GM12864 (cell line): ENCODE measurements around the gene SUSD6.
A peak's percentile ranks its signal among the peaks of the same experiment; 100 is the strongest.

Experiments
- DNase-seq: peaks from one replicate; pipeline ENCODE4 v3.0.0-alpha.2; 2011; ENCODE audit warnings: low read depth
- H3K4me3 ChIP-seq: 2 replicates; pipeline ENCODE4 v1.5.1; 2011; ENCODE audit warnings: mild to moderate bottlenecking, low read depth, low read length, control low read depth
- TF ChIP-seq, protein P1 (sequence below): IDR thresholded peaks from 2 replicates; pipeline ENCODE4 v1.5.1; 2011; ENCODE audit warnings: low read depth, mild to moderate bottlenecking, moderate library complexity, low read length, control low read depth, inconsistent platforms; ENCODE audit errors: missing control alignments

Gene SUSD6

DNA sequence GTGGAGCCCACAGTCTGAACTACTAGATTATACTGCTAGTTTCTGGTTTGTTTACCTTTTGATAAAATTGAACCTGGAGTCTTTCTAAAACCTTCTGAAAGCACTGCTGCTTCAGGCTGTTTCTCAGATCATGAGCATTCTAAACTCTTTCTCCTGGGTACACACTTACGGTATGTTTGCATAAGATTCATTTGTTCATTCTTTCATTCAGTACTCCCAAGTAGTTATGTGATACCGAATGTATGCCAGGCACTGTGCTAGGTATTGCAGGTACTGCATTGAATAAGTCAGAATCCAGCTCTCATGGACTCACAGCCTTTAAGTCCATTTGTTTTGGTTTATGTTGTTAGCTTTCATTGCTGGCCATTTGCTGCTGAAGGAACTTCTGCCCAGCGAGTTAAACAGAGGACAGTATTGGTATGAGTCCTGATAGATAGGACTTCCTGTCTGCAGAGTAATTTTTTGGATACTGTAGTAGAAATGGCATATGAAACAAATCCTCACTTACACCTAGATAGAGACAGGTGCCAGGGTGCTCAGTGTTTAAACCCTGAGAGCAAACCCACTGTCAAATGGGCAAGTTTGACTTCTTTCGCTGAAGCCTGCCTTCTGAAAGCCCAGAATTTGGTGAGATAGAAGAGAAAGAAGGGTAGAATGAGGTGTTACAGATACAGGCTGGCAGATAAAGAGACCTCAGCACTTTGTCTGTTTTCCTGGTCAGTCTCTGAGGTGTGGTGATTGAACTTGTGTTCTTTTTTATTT, 2.1 kb downstream of the SUSD6 start:
- no peak for DNase-seq
- TF ChIP-seq, protein P1, sequence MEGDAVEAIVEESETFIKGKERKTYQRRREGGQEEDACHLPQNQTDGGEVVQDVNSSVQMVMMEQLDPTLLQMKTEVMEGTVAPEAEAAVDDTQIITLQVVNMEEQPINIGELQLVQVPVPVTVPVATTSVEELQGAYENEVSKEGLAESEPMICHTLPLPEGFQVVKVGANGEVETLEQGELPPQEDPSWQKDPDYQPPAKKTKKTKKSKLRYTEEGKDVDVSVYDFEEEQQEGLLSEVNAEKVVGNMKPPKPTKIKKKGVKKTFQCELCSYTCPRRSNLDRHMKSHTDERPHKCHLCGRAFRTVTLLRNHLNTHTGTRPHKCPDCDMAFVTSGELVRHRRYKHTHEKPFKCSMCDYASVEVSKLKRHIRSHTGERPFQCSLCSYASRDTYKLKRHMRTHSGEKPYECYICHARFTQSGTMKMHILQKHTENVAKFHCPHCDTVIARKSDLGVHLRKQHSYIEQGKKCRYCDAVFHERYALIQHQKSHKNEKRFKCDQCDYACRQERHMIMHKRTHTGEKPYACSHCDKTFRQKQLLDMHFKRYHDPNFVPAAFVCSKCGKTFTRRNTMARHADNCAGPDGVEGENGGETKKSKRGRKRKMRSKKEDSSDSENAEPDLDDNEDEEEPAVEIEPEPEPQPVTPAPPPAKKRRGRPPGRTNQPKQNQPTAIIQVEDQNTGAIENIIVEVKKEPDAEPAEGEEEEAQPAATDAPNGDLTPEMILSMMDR = no peak
- peak overlapping the region; percentile 64 for H3K4me3 ChIP-seq

DNA sequence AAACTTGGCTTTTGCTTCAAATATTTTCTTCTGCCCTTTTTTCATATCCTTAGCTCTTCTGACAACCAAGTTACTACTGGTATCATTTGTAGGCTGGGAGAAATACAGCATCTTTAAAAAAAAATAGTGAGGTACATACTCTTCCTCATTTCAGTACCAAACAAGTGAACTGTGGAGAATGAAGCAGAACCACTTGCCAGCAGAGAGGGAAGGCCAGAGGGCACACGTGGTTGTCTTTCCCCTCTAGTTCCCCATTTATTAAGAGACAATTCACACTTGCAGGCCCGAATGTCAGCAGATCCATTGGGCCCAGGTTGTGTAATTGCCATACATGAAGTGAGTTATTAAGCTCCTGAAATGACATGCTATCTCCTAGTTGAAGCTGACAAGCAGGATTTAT, 3.2 kb downstream of the SUSD6 start:
- peak overlapping the region; percentile 4; the same call in 1 of the 2 replicates for H3K4me3 ChIP-seq
- no peak for DNase-seq
- TF ChIP-seq, protein P1 = no peak

DNA sequence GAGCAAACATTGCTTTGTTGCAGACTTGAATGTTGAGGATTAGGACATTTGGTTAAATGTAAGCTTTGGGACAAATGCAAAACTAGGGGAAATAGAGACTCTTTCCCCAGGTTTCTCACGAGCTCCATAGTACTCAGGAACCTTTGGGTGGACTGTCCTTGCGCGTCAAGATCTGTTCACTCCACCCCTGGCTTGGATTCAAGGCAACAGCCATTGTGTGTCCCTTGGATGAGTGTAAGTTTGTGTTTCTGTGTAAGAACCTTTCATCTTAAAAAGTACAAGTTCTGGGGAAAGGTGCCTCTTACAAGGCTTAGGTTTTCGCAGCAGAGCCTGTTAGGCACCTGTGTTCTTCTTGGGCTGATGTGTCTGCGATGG, 3.7 kb downstream of the SUSD6 start:
- peak overlapping the region; percentile 6 for H3K4me3 ChIP-seq
- TF ChIP-seq, protein P1 = no peak
- DNase-seq = no peak

DNA sequence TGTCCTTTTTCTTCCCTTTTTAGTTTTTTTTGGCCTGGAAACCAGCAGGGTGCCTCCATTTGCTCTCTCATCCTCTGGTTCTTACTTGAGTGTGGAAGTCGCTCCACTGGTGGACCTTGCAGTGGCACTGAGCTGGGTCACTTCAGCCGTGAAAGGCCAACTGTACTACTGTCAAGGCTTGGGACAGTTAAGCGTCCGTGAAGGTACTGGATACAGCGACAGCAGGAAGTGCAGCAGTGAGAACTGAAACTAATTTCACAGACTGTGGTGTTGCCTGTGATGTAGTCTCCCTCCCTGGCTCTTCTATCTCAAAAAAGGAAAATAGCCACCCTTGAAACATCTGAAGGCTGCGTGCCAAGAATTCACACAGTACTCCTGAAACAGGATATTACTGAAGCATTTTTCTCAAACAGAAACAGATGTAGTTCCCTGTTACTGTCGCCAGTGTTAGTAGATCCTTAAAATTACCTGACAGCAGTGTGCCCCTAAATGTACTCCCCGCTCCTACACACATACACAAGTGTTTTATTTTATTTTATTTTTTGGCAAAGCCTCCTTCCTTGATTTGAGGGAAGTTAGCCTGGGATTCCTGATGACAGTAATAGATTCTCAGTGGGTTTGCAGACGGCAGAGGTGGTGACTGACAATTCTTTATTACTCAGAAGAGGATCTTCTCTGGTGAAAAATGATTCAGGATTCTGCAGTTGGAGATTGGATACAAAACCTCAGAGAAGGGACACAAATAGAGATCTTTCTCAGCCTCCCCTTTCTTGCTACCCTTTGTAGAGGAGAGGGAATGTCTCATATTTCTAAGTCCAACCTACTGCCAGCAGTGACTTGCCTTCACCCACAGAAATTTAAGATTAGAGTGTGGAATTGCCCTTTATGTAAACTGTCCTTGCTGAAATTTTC, 4.4 kb downstream of the SUSD6 start:
- peak overlapping the region; percentile 43 for H3K4me3 ChIP-seq
- TF ChIP-seq, protein P1 = no peak
- peak; percentile 92 for DNase-seq

DNA sequence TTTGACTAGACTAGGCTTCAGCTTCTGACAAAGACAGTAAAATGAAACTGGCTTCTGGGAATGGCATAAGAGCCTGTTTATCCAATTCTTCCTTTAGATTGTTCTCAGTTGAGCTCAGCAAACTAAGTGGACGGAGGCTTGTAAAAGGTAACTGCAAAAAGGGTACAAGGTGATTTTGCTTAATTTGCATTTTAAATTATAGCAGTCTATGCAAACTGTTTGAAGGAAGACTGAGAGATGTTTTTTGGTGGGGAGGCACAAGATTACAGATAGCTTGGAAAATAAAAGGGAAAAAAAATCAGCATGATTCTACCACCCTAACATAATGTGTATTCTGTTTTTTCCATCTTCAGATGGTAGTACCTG, 5.0 kb downstream of the SUSD6 start:
- H3K4me3 ChIP-seq = peak overlapping the region; percentile 43; the same call in 1 of the 2 replicates
- TF ChIP-seq, protein P1 = no peak
- no peak for DNase-seq

DNA sequence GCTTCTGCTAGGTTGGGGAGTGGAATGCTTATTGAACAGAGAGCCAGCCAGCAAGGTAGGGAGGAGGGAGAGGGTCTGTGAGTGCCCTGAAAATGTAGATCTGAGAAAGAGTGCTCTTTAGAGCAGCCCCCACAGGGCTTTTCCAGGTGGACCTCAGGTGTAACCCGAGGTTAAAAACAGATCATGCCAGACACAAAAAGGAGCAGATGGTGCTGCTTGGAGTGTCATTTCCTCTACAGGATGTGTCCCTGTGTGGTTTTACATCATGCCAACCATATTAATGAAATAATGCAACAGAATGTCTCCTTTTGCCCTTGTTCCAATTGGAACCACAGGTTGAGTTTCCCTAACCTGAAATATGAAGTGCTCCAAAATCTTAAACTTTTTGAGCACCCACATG, 6.4 kb downstream of the SUSD6 start:
- no peak for DNase-seq
- TF ChIP-seq, protein P1 = no peak
- H3K4me3 ChIP-seq = no peak overlapping the region
